Activated CD4-positive, CD25-positive, alpha-beta regulatory T cell treated with anti-CD3 and anti-CD28 coated beads, Interleukin-2, amount 50 U/mL, for 24 hours (primary cell): ENCODE measurements around the gene SF3A2.

Experiments used
- ATAC-seq, 2 donors: fragments of 150-1000 bp; cut with Tn5 transposase; one replicate each; pipeline ENCODE4 v1.10.0; 2021; ENCODE audit warnings: mild to moderate bottlenecking in 1 of 2, moderate library complexity in 1 of 2

The SF3A2 gene

GRCh38 chr19:2207991-2208860 is 28.4 kb upstream of the SF3A2 start:
- no peak for ATAC-seq

GRCh38 chr19:2208975-2209374 is 27.6 kb upstream of the SF3A2 start:
- no peak for ATAC-seq

- ATAC-seq, result no peak
Observed at GRCh38 chr19:2209408-2209807, 27.2 kb upstream of the SF3A2 start.

- no peak for ATAC-seq
Observed at GRCh38 chr19:2210206-2210605, 26.4 kb upstream of the SF3A2 start.

GRCh38 chr19:2210987-2211740 is 25.5 kb upstream of the SF3A2 start:
- ATAC-seq, result no peak

- no peak for ATAC-seq
Observed at GRCh38 chr19:2212861-2213711, 23.5 kb upstream of the SF3A2 start.

GRCh38 chr19:2213799-2214198 is 22.8 kb upstream of the SF3A2 start:
- no peak for ATAC-seq

- no peak for ATAC-seq
Observed at GRCh38 chr19:2214251-2214650, 22.4 kb upstream of the SF3A2 start.

GRCh38 chr19:2215281-2215751 is 21.3 kb upstream of the SF3A2 start:
- ATAC-seq, result no peak

- no peak for ATAC-seq
Observed at GRCh38 chr19:2216361-2217225, 20.0 kb upstream of the SF3A2 start.

GRCh38 chr19:2217591-2217990 is 19.0 kb upstream of the SF3A2 start:
- no peak for ATAC-seq

- no peak for ATAC-seq
Observed at GRCh38 chr19:2219726-2220125, 16.9 kb upstream of the SF3A2 start.

GRCh38 chr19:2221250-2221831 is 15.3 kb upstream of the SF3A2 start:
- ATAC-seq, result no peak

- no peak for ATAC-seq
Observed at GRCh38 chr19:2221918-2222317, 14.7 kb upstream of the SF3A2 start.

- ATAC-seq, result no peak
Observed at GRCh38 chr19:2223391-2223790, 13.2 kb upstream of the SF3A2 start.

- no peak for ATAC-seq
Observed at GRCh38 chr19:2223959-2224358, 12.7 kb upstream of the SF3A2 start.

- no peak for ATAC-seq
Observed at GRCh38 chr19:2224754-2225349, 11.8 kb upstream of the SF3A2 start.

- no peak for ATAC-seq
Observed at GRCh38 chr19:2225415-2226050, 11.1 kb upstream of the SF3A2 start.

- no peak for ATAC-seq
Observed at GRCh38 chr19:2226051-2226839, 10.4 kb upstream of the SF3A2 start.
